Activated CD8-positive, alpha-beta memory T cell treated with anti-CD3 and anti-CD28 coated beads, Interleukin-2, amount 50 U/mL, for 1 hour (primary cell): ENCODE measurements around the gene RAB3IL1.

Experiments used
- DNase-seq: peaks from one replicate; pipeline ENCODE4 v3.0.0-alpha.2; 2020; ENCODE audit errors: extremely low read depth

Gene RAB3IL1

DNA sequence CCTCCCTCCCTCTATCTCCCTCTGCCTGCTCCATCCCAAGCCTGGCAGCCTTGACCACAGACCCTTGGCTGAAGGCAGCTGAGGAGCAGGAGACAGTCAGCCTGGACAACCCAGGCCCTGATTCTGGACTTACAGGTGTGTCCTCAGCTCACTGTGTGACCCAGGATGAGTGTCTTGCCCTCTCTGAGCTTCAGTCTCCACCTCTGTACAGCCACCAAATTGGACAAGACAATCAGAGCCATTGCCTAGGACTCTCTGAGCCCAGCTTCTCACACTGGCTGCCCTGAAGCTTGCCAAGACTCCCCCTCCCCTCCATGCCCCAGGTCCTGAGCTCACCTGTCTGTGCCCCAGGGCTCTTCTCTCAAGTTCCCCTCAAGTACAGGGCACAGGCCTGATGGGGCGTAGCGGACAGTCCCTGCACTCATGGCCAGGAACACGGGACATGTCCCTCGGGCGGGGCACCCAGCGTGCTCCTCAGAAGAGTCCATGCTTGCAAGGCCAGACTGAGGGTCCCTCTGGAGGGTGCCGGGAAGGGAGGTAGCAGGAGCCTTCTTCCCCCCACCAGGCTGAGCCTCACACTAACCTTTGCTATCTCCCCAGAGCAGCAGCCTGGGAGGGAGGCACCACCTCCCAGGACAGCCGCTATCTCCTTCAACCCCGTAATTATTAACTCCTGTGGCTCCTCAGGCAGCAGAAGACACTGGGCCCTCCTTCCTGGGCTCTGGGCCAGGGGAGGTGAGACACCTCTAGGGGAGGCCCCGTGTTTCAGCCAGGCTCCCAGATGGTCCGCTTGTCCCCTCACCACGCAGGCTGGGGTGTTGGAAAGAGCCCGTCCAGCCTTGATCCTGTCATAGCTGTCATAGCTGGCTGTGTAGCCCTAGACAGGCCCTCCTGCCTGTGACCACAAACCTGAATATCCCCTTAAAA lies 2.6 kb upstream of the RAB3IL1 start:
- DNase-seq = no peak

DNA sequence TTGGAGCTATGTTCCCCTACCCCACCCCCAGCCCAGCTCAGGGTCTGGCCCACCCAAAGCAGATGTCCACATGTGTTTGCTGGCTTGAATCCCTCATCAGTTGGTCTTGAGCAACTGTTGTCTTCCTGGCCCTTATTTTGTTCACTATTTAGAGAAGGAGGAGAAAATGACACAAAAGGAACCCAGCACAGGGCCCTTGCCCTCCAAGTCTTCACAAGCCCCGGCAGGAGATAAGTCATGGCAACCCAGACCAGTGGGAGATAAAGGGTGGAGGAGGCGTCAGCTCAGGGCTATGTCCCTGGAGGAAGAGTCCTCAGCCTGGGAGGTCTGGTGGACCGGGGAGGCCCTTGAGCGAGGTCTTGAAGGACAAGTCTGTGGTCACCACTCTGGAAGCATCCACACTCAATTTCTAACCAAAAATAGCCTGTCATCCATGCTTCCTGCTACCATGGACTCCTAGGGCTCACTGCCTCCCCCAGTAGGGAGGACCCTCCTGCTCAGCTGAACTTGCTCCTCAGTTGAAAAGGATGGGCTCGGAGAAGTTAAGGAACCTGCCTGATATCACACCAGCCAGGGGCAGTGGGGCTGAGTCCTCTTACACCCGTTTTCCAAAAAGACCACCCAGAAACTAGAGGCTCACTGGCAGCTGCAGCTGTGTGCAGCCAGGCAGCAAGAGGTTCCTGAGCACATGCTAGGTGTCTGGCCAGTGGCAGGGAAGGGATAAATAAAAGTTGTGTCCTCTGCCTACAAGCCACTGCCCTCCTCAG lies 1.8 kb upstream of the RAB3IL1 start:
- DNase-seq = no peak

DNA sequence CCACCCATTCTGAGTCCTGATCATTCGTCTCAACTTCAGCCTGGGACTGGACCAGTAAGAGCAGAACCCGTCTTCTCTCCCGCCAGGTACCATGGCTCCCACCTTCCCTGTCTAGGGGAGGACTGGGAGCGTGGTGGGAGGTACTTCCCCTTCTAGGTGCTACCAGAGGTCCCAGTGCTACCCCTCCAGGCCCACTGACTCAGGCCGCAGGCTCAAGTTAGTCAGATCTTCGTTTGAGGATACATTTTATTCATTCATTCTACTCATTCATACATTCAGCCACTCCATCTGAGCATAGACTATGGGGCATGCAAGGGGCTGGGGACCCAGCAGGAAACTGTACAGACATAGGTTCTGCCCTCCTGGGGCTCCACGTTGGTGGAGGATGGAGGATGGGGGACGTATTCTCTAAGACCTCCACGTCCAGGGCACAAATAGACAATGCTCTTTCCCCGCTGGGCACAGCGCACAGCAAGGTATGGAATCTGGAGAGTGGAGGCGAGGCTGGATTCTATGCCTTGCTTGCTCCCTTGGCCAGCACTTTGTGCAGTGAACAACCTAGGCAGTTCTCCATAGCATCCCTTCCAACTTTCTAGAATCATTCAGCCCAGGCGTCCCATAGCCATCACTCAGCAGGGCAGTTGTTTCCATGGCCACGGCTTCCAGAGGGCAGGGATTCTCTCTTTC lies 1.0 kb upstream of the RAB3IL1 start:
- no peak for DNase-seq

DNA sequence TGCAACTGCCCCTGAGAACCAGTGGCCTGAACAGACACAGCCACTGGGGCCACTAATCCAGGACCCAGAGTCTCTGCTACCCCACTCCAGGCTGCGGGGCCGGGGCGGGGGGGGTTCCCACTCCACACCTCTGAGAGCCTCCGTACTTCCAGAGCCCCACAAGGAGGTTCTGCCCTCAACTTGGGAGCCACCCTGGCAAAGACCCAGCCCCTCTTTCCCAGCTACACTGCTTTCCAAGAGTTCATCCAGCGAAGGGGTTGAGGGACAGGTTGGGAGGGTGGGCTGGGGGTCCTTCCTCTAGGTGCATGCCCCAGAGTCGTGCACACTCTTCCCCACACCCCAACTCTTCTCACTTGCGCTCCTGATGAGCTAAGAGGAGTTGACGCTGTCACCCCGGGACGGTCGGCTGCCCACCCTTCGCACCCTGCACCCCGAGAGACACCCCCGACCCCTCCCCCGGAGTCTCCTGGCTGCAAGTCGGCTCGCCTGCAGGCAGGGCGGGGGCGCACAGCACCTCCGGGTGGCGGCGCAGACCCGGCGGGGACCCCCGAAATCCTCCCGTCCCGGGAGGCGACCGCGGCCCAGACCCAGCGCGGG lies 531 bp downstream of the RAB3IL1 start:
- no peak for DNase-seq

DNA sequence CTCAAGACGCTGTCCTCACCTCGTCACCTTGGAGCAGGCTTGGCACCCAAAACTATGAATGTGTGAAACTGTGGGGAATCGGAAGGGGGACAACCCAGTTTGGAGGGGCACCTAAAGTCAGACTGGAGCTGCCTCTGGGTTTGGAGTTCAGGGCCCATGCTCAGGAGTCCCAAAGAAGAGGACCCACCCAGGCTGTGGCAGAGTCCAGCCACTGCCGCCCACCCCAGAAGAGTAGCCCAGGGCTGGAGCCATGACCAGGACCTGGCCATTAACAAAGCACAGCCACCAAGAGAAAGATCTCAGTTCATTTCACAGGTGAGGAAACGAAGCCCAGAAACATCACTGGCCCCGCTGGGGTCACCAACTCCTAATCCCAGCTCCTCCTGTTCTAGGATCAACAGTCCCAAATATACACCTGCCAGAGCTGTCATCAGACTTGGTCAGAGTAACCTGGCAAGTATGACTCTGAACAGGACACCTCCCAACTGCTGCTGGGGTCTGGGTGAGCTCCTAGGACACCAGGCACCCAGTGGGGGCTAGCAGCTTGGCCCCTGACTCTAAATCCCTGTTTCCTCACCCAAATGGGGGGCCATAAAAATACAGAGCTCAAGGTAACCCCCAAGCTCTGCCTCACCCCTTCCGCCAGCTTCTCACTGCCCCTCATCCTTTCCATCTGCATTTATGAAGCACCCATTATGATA lies 2.7 kb downstream of the RAB3IL1 start:
- no peak for DNase-seq

DNA sequence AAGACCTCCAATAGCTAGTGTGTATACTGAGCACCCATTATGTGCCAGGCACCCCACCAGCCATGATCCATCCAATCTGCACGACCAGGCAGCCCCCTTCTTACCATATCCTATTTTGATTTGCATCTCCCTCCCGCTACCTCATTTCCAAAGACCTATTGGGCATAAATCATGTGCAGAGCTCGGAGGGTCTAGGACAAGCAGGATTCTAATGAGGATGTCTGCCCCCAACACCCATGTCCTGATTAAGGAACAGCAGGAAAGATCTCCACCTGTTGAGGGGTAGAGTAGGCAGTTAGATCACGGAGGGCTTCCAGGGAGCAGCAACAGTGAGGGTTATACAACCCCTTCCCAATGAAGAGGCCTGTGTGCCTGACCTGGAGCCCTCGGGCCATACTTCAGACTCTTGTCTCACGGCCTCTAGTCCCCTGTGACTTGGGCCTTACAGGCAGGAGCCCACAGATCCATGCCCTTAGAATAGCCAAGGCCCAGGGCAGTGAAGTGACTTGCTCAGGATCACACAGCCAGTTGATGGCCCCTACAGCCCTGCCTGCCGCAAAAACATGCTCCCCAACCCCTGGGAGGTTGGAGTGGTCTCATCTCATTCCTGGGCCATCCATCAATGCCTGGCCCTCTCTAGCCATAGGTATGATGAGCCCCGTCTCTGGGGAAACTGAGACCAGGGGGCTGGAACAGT lies 3.5 kb downstream of the RAB3IL1 start:
- no peak for DNase-seq

DNA sequence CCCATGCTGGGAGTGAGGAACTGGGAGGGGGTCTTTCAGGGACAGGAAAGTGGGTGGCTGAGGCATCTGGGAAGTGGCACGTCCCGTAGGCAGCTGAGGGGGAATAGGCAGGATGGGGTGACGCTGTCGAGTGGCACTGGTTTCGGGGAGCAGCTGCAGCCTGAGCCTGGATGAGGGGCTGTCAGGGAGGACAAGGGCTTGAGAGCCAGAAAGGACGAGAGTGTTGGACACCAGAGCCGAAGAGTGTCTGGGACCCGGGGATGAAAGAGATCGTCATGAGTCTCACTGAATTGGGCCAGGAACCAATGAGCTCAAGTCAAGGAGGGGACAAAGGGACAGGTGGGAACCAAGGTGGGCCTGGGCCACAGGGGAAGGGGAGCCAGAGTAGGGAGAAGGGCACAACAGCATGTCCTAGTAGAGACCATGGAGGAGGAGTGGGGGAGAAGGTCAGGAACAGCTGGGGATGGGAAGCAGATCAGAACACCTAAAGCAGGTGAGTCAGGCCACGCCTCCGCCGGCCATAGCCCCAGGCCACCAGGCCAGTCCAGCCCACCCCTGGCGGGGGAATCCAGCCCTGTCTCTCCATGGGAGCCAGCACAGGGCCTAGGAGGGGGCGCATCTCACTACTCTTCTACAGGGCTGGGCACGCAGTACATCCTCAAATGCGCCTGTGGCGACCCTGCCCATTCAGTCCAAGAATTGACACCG lies 4.2 kb downstream of the RAB3IL1 start:
- DNase-seq = no peak

DNA sequence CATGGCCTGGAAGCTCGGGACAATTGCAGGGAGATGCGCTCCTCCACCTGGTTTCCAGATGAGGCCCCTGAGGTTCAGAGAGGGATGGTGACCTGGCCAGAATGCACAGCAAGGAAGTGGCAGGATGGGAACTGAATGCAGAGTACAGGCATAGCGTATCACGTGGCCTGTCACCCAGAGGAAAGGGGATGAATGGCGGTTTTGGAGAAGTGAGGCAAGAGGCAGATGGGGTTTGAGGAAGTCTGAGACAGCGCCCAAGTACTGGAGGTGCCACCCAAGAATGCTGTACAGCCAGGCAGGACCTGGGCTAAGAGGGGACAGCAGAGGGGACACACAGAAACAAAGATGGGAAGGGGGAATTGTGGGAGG lies 4.9 kb downstream of the RAB3IL1 start:
- DNase-seq = no peak

DNA sequence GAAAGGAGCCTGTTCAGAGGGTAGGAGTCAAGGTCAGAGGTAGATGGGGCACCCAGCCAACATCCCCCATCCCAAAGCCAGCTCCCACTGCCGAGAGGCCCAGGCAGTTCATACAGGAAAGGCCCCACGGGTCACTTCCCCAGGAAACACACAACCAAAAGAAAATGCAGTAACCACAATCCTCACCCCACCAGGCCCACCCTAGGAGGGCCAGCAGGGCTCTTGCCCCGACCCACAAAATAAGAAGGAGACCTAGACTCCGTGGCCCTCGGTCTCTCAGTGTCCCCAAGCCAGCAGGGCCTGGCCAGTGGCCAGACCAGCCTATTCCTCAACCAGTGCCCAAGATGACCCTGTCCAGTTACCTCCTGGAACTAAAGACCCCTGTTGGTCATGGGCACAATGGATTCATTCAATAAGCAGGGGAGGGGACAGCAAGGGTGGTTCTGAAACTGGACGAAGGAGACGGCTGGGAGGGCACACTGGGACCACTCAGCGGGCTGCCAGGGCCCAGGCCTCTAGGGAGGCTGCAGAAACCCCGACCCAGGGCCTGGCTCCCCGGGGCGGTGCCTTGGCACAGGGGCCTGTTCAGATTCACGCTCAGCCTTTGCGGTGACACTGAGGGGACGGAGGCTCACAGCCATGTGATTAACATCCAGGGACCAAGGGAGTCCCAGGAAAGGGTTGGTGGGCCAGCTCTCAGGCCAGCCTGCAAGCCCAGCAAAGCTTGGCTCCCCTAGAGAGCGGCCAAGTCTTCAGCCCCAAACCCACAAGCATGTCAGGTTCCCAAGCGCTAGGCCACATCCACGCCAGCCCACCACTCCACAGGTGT lies 5.5 kb downstream of the RAB3IL1 start:
- no peak for DNase-seq

DNA sequence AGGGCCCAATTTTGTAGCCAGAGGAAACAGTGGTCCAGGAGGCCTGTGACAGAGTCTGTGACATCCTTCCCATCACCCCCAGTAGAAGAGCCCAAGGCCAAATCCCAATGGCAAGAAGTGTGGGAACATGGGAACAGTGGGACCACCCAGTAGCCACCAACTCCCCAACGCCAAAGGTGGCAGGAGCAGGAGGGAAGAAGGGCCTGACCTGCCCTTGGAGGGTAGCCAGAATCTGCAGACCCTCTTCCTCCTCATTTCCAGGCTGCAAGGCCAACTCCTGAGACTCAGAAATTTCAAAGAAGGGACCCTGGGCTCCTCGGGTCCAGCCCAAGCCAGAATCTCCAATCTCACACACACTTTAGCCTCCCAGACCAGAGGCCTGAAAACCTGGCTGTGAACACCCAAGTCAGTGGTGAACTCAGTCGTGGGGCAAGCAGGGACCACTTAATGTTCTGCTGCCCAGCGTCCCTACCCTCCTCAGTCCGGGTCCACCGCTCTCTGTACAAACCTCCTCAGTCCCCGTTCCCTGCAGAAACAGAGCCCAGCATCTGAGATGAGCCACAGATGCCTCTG lies 6.2 kb downstream of the RAB3IL1 start:
- no peak for DNase-seq

DNA sequence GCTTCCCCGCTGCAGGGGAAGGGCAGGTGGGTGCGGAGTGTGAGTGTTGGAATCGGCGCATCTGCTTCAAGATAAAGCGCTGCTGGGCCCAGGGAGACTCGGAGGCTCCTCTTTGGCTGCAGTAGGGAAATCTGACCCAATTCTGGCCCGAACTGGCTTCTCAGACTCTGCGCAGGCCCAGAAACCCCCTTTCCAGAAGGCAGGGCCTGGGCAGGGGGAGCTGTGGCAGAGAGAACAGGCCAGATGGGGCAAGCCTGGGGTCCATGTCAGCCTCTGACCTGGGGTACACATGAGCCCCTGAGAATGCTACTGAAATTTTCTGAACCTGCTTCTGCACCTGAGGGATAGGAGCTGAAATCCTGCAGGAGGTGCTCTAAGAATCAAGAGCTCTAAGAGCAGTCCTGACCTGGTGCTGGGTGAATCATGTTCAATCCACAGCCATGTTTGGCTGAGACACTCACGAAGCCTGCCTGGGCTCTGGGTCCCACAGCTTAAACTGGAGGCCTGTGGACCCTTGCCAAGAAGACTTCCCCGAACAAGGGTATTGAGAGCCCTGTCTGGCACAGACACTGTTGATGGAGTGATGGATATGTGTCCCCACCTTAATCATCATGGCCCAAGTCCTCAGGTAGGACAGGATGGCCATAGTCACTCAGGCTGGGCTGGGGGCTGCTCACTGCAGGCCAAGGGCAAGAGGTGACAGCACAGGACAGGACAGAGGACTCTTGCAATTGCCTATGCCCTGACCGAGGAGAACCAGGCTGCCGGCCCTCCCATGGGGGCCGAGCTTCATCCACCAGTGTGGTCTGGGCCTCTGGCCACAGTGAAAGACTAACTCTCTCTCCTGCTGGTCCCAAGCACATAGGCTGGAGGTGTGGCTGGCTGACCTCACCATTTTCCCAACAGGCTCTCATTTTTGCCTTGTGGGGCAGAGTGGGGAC lies 6.9 kb downstream of the RAB3IL1 start:
- DNase-seq = no peak

DNA sequence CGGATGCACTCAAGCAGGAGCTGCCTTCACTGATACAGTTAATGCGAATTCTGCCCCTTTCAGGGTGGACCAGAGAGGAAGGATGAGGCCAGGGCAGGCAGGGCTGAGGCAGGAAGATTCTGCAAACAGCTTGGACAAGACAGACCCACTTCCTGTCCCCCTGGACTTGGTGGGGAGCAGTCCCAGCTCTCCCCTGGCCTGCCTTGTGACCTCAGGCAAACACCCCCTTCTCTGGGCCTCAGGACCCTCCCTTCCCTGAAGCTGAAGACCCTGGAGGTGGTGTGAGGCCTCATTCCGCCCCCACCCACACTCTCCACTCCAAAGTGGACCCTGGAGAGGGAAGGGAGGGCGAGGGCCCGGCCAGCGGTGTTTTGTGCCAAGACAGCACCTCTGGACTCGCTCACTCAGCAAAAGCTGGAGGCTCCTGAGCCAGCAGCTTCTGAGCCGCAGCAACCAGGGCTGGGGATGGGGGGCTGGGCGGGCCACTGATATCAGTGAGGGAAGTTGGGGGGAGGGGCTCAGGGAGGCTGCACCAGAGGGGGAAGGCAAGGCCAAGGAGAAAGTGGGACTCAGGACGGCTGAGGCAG lies 8.5 kb downstream of the RAB3IL1 start:
- no peak for DNase-seq

DNA sequence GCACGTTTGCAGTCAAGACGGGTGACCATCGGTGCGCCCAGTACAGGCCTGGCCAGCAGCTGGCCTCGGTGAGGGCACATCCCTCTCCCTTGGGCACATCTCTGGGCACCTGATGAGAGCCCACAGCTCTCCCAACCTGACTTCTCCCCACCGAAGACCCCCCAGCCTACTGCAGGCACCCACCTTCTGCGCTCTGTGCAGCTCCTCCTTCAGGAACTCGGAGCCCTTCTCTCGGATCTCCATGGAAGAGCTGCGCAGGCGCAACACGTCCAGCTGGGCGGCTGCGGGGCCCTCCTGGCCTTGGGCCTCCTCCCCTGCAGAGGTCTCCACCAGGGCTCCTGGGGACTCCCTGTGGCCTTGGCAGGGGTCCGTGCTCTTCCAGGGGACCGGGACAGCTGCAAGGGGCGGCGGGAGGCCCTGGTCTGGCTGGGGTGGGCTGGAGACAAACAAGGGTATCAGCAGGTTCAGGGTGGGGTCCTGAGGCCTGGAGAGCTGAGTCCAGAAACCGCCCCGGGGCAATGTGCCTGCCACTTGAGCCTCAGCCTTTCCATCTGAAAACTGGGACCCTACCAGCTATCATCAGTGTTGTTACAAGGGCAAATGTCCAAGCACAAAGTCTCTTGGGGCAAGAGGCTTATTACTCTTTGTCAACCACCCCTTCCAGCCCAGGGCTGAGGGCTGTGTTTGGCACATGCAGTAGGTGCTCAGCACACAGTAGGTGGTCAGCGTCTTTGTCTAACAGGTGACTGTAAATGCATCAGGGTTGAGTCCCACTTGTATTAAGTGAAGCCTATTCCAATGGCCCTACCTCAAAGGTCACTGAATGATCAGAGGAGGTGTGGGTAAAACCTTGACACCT lies 9.3 kb downstream of the RAB3IL1 start:
- no peak for DNase-seq

DNA sequence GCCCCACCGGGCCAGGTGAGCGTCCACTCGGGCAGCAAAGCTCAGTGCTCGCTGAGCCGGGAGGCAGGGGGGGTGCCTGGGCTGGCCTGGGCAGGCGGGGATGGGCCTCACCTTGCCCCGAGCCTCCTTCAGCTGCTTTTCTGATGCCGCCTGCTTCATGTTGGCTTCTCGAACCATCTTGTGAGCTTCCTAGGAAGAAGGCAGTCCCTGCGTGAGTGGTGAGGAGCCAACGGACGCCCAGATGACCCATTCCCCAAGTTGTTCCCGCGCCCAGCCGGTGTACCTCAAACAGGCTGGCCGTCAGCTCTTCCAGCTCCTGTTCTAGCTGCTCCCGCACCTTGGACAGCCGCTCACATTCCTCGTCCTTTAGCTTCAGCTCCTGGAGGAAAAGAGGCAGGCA lies 10.1 kb downstream of the RAB3IL1 start:
- DNase-seq = no peak

DNA sequence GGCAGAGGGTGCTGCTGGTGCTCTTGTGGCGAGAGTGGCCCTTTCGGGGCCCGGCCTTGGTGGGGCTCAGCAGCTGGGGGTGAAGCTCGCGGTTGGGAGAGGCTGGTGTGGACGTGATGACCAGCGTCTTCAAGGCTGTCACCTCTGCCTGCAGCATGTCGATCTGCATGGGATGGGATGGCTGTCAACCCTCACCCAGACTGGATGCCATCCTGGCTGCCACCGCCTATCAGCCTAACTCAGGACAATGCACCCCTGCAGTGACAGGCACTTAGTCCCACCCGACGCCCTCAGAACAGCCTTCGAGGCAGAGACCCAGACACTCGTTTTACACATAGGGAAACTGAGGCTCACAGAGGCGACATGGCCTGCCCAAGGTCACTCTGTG lies 10.8 kb downstream of the RAB3IL1 start:
- no peak for DNase-seq

DNA sequence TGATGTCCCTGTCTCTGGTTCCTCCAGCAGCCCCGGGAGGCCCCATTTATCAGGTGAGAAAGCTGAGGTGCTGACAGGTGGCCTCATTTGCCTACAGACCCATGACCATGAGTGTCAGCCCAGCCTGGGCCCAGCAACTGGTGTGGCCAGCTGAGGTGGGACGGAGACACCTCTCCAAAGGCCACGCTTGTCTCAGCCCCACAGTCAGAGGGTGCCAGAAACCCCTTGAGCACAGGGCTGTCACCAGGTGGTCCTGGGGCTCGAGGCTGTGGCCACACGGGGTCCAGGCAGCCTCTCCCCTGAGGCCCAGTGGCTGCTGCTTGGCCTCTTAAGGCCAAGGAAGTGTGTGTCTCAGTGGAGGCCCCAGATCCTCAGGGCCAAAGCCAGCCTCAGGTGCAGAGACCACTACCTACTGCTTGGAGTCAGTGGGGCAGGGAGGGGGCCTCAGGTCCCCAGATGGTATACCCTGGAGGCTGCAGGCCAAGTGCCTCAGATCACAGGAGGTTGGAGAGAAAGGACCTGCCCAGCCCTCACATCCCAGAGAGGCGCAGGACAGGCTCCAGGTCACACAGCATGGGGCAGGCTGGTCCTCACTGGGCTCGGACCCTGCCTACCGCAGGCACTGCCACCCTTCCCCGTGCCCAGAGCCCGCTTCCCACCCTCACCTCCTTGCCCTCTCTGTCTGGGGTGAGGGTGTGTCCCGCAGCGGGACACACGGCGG lies 11.4 kb downstream of the RAB3IL1 start:
- DNase-seq = no peak
